ENCODE data around the gene CALM1.

The CALM1 gene

GRCh38 chr14:90438841-90439240 lies 42.0 kb downstream of the CALM1 start:
- Histone ChIP-seq H3K9me3 (ENCODE audit: low read length) (no peaks in the 10 kb centered on the region), H3K9me2 (ENCODE audit: low read depth, low read length) (no peaks in the 10 kb centered on the region), H3K4me2 (ENCODE audit: low read length) (no peak overlapping the region), H3K36me3 (ENCODE audit: insufficient read depth, low read length) (no peaks in the 10 kb centered on the region), H3K79me2 (ENCODE audit: insufficient read depth, low read length) (no peaks in the 10 kb centered on the region), H2AFZ (ENCODE audit: low read length) (no peak overlapping the region), H3K4me3 (ENCODE audit: low read depth, low read length, poor library complexity, severe bottlenecking) (no peak overlapping the region), H3K27ac (ENCODE audit: low read depth, low read length, poor library complexity, severe bottlenecking) (no peak overlapping the region), H3K27me3 (ENCODE audit: insufficient read depth, low read length) (no peaks in the 10 kb centered on the region), H3F3A (ENCODE audit: insufficient read depth, low read length) (no peaks in the 10 kb centered on the region), H4K20me1 (ENCODE audit: insufficient read depth, low read length) (no peaks in the 10 kb centered on the region), H3K4me1 (ENCODE audit: insufficient read depth, low read length, severe bottlenecking) (no peaks in the 10 kb centered on the region), H3K9ac (ENCODE audit: low read length) (no peak overlapping the region)
- no peak for TF ChIP-seq EZH2 (IDR thresholded peaks at IDR 0.05; ENCODE audit: borderline replicate concordance, low read length)
- TF ChIP-seq, protein P1, sequence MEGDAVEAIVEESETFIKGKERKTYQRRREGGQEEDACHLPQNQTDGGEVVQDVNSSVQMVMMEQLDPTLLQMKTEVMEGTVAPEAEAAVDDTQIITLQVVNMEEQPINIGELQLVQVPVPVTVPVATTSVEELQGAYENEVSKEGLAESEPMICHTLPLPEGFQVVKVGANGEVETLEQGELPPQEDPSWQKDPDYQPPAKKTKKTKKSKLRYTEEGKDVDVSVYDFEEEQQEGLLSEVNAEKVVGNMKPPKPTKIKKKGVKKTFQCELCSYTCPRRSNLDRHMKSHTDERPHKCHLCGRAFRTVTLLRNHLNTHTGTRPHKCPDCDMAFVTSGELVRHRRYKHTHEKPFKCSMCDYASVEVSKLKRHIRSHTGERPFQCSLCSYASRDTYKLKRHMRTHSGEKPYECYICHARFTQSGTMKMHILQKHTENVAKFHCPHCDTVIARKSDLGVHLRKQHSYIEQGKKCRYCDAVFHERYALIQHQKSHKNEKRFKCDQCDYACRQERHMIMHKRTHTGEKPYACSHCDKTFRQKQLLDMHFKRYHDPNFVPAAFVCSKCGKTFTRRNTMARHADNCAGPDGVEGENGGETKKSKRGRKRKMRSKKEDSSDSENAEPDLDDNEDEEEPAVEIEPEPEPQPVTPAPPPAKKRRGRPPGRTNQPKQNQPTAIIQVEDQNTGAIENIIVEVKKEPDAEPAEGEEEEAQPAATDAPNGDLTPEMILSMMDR (IDR thresholded peaks at IDR 0.05; ENCODE audit: low read length), result no peak

DNA sequence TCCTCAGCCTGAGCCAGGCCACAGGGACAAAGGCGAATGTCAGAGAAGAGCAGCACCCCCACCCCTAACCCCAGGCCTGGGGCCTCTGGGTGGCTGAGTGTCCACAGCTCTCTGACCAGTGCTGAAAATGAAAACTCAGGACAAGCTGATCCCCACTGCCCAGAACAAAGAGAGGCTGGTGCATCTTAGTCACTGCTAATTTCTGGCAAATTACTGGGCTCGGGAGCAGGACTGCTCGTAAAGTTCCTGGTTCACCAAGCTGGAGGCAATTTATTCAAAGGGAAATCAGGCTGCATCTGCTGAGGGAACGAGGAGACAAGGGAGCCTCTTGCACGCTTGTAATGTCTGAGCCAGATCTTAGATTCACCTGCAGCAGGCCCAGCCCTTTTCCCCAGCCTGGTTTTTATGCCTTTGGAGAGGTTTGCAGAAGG lies 43.2 kb downstream of the CALM1 start:
- Histone ChIP-seq H3K9ac (ENCODE audit: low read length) (no peak overlapping the region), H3K4me2 (ENCODE audit: low read length) (no peak overlapping the region), H3K9me3 (ENCODE audit: low read length) (no peaks in the 10 kb centered on the region), H2AFZ (ENCODE audit: low read length) (no peak overlapping the region), H3K4me3 (ENCODE audit: low read depth, low read length, poor library complexity, severe bottlenecking) (no peak overlapping the region), H3K27ac (ENCODE audit: low read depth, low read length, poor library complexity, severe bottlenecking) (no peak overlapping the region), H3F3A (ENCODE audit: insufficient read depth, low read length) (no peaks in the 10 kb centered on the region), H3K79me2 (ENCODE audit: insufficient read depth, low read length) (no peaks in the 10 kb centered on the region), H3K36me3 (ENCODE audit: insufficient read depth, low read length) (no peaks in the 10 kb centered on the region), H4K20me1 (ENCODE audit: insufficient read depth, low read length) (no peaks in the 10 kb centered on the region), H3K9me2 (ENCODE audit: low read depth, low read length) (no peaks in the 10 kb centered on the region), H3K27me3 (ENCODE audit: insufficient read depth, low read length) (no peaks in the 10 kb centered on the region), H3K4me1 (ENCODE audit: insufficient read depth, low read length, severe bottlenecking) (no peaks in the 10 kb centered on the region)
- TF ChIP-seq, protein P1 (IDR thresholded peaks at IDR 0.05; ENCODE audit: low read length), result no peak
- no peak for TF ChIP-seq EZH2 (IDR thresholded peaks at IDR 0.05; ENCODE audit: borderline replicate concordance, low read length)

GRCh38 chr14:90440592-90440991 lies 43.8 kb downstream of the CALM1 start:
- no peak for TF ChIP-seq EZH2 (IDR thresholded peaks at IDR 0.05; ENCODE audit: borderline replicate concordance, low read length)
- TF ChIP-seq, protein P1 (IDR thresholded peaks at IDR 0.05; ENCODE audit: low read length), result no peak
- Histone ChIP-seq H3K9ac (ENCODE audit: low read length) (no peak overlapping the region), H3K27me3 (ENCODE audit: insufficient read depth, low read length) (no peaks in the 10 kb centered on the region), H3K9me3 (ENCODE audit: low read length) (no peaks in the 10 kb centered on the region), H3K4me2 (ENCODE audit: low read length) (no peak overlapping the region), H4K20me1 (ENCODE audit: insufficient read depth, low read length) (no peaks in the 10 kb centered on the region), H3K27ac (ENCODE audit: low read depth, low read length, poor library complexity, severe bottlenecking) (no peak overlapping the region), H3K9me2 (ENCODE audit: low read depth, low read length) (no peaks in the 10 kb centered on the region), H3K36me3 (ENCODE audit: insufficient read depth, low read length) (no peaks in the 10 kb centered on the region), H2AFZ (ENCODE audit: low read length) (no peak overlapping the region), H3K4me1 (ENCODE audit: insufficient read depth, low read length, severe bottlenecking) (no peaks in the 10 kb centered on the region), H3F3A (ENCODE audit: insufficient read depth, low read length) (no peaks in the 10 kb centered on the region), H3K79me2 (ENCODE audit: insufficient read depth, low read length) (no peaks in the 10 kb centered on the region), H3K4me3 (ENCODE audit: low read depth, low read length, poor library complexity, severe bottlenecking) (no peak overlapping the region)
